CD14-positive monocyte (primary cell): ENCODE data around the gene NGRN. TPM values are rescaled to one million over a fixed set of nuclear protein-coding genes. Genes with fewer than 3 reads are reported as not detected.

Source experiments
- DNase-seq, 3 donors: peaks; one replicate each; pipeline ENCODE4 v3.0.0-alpha.2; 2011 to 2022
- H2AFZ ChIP-seq: 2 replicates; pipeline ENCODE4 v1.6.0; 2012; ENCODE audit warnings: mild to moderate bottlenecking, low read depth, low read length, inconsistent platforms; ENCODE audit not compliant: insufficient read depth, poor library complexity, severe bottlenecking
- H3K27ac ChIP-seq, 2 donors: 1 replicate in 1 of 2; 2 replicates in 1 of 2; pipeline ENCODE4 v1.5.1; 2012 to 2013; ENCODE audit warnings: low read length in 2 of 2, control low read depth in 1 of 2, inconsistent platforms in 1 of 2, low read depth in 1 of 2, mild to moderate bottlenecking in 1 of 2
- H3K27me3 ChIP-seq, 2 donors: one replicate each; pipeline versions ENCODE4 v1.6.0 to v1.6.1; 2011 to 2013; ENCODE audit warnings: low read length in 2 of 2; ENCODE audit not compliant: control insufficient read depth in 2 of 2, insufficient read depth in 2 of 2
- H3K36me3 ChIP-seq, 2 donors: replicated peaks in 1 of 2; 1 replicate in 1 of 2; 2 replicates in 1 of 2; pipeline versions ENCODE4 v1.5.1 to v1.6.1; 2012 to 2013; ENCODE audit warnings: low read length in 2 of 2, control low read depth in 1 of 2, inconsistent platforms in 1 of 2, mild to moderate bottlenecking in 1 of 2; ENCODE audit not compliant: insufficient read depth in 2 of 2, control insufficient read depth in 1 of 2
- H3K4me1 ChIP-seq, 2 donors: 1 replicate in 1 of 2; 2 replicates in 1 of 2; pipeline versions ENCODE4 v1.5.1 to v1.6.1; 2012 to 2013; ENCODE audit warnings: low read length in 2 of 2, control low read depth in 1 of 2, inconsistent platforms in 1 of 2, mild to moderate bottlenecking in 1 of 2, moderate library complexity in 1 of 2; ENCODE audit not compliant: insufficient read depth in 2 of 2, control insufficient read depth in 1 of 2
- H3K4me2 ChIP-seq: replicated peaks from 2 replicates; pipeline ENCODE3; 2012; ENCODE audit warnings: low read length, moderate library complexity, mild to moderate bottlenecking; ENCODE audit not compliant: poor library complexity, severe bottlenecking; ENCODE audit errors: extremely low read depth
- H3K4me3 ChIP-seq, 3 experiments: fragments of 200-600 bp in 1 of 3; sonication (generic) in 1 of 3; replicated peaks in 1 of 3; 1 replicate in 2 of 3; 2 replicates in 1 of 3; pipeline ENCODE4 v1.5.1; 2011 to 2013; ENCODE audit warnings: low read length in 3 of 3, mild to moderate bottlenecking in 3 of 3, control low read depth in 2 of 3, low read depth in 2 of 3, inconsistent platforms in 1 of 3, moderate library complexity in 1 of 3
- H3K79me2 ChIP-seq: 2 replicates; pipeline ENCODE4 v1.6.0; 2012; ENCODE audit warnings: mild to moderate bottlenecking, control low read depth, inconsistent platforms, low read length, moderate library complexity; ENCODE audit not compliant: insufficient read depth
- H3K9ac ChIP-seq: 2 replicates; pipeline ENCODE4 v1.6.0; 2017; ENCODE audit warnings: low read length, mild to moderate bottlenecking; ENCODE audit not compliant: insufficient read depth, poor library complexity, severe bottlenecking
- H3K9me3 ChIP-seq, 2 donors: replicated peaks in 1 of 2; 1 replicate in 1 of 2; 2 replicates in 1 of 2; pipeline versions ENCODE4 v1.5.1 to v1.6.1; 2012 to 2013; ENCODE audit warnings: low read length in 2 of 2, control low read depth in 1 of 2; ENCODE audit not compliant: control insufficient read depth in 1 of 2, insufficient read depth in 1 of 2
- H4K20me1 ChIP-seq: 2 replicates; pipeline ENCODE4 v1.6.0; 2012; ENCODE audit warnings: mild to moderate bottlenecking, low read length, control low read depth, moderate library complexity; ENCODE audit not compliant: insufficient read depth
- H3K27ac Mint-ChIP-seq, 7 donors: one replicate each; pipeline ENCODE4 v1.8.0; 2020; ENCODE audit warnings: mild to moderate bottlenecking in 7 of 7, mixed read lengths in 7 of 7, moderate library complexity in 6 of 7, inconsistent platforms in 2 of 7
- H3K27me3 Mint-ChIP-seq, 3 donors: one replicate each; pipeline ENCODE4 v1.8.0; 2021 to 2022; ENCODE audit warnings: low read depth in 3 of 3, mild to moderate bottlenecking in 3 of 3, mixed read lengths in 3 of 3, moderate library complexity in 3 of 3, inconsistent platforms in 1 of 3
- H3K36me3 Mint-ChIP-seq, 2 donors: one replicate each; pipeline ENCODE4 v1.8.0; 2020; ENCODE audit warnings: mixed read lengths in 2 of 2, inconsistent platforms in 1 of 2, mild to moderate bottlenecking in 1 of 2
- H3K4me1 Mint-ChIP-seq: one replicate; pipeline ENCODE4 v1.8.0; 2020; ENCODE audit warnings: mild to moderate bottlenecking, mixed read lengths
- H3K4me3 Mint-ChIP-seq, 2 donors: one replicate each; pipeline ENCODE4 v1.8.0; 2020; ENCODE audit warnings: mild to moderate bottlenecking in 2 of 2, mixed read lengths in 2 of 2, moderate library complexity in 1 of 2
- H3K9me3 Mint-ChIP-seq, 7 donors: one replicate each; pipeline ENCODE4 v1.8.0; 2020 to 2022; ENCODE audit warnings: mixed read lengths in 7 of 7, mild to moderate bottlenecking in 6 of 7, moderate library complexity in 6 of 7, inconsistent platforms in 2 of 7
- whole genome bisulfite sequencing: methylation state at CpG from one replicate; pipeline ENCODE4 v1.1.5; 2013; ENCODE audit warnings: missing lambda C conversion rate; ENCODE audit not compliant: insufficient coverage; 5-methylcytosine and 5-hydroxymethylcytosine counted together
- intact Hi-C, 2 donors: fragments of 100-400 bp; cut with micrococcal nuclease; formaldehyde crosslinking; loops; one replicate each; pipeline versions ENCODE4 v1.15.0 to v1.15.1; 2023
- polyA plus RNA-seq, 3 donors: library from polyadenylated mRNA; depleted of rRNA in 1 of 3; unstranded in 2 of 3; stranded (reverse) in 1 of 3; fragments of 300-500 nt in 2 of 3; fragments of >200 nt in 1 of 3; fragmentation: Illumina TruSeq in 2 of 3; gene quantifications; 1 replicate in 2 of 3; 2 replicates in 1 of 3; pipeline ENCODE4 v1.2.3, GENCODE V29; 2012 to 2021
- small RNA-seq: library from RNA; depleted of rRNA; stranded (forward); fragments of <200 nt; gene quantifications from one replicate; pipeline ENCODE3, GENCODE V24; 2012; ENCODE audit warnings: low read depth; ENCODE audit not compliant: insufficient read length
- TF ChIP-seq, protein P1 (sequence below): fragments of 200-600 bp; IDR thresholded peaks from one replicate; pipeline ENCODE4 v1.8.0; 2022; ENCODE audit warnings: antibody characterized with exemption, mild to moderate bottlenecking

The NGRN gene
- polyA plus RNA-seq, 3 donors, result 14.4 to 20.3 (median 18.9) TPM

DNA sequence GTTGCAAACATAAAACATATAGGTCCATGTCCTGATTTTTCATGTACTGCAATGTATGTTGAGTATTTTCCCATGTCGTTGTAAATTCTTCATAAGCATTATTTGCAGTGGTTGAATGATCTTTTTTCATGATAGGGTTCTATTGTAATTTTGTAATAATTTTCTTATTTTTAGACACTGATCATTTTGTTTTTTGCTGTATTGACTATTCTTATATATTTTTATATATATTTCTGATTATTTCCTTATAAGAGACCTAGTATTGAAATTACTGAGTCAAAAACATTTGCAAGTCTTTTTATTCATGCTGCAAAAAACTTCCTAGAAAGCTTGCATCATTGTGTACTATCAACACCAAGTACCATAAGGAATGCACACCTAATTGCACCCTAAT is 55.4 kb downstream of the NGRN start:
- Histone ChIP-seq H4K20me1 (no peaks in the 10 kb centered on the region), H2AFZ (no peak overlapping the region), H3K36me3 (no peaks in the 10 kb centered on the region), H3K4me3 (no peak overlapping the region), H3K4me2 (no peak overlapping the region), H3K27me3 (no peaks in the 10 kb centered on the region), H3K9ac (no peak overlapping the region), H3K9me3 (no peaks in the 10 kb centered on the region), H3K27ac (no peak overlapping the region), H3K79me2 (no peaks in the 10 kb centered on the region), H3K4me1 (peaks cover 13% of the 10 kb centered on the region in 2 donors)
- Mint-ChIP-seq H3K4me3 (no peak overlapping the region), H3K27ac (no peak overlapping the region), H3K36me3 (no peaks in the 10 kb centered on the region), H3K4me1 (peaks cover 15% of the 10 kb centered on the region), H3K27me3 (peaks cover 0 to 4% (median 3%) of the 10 kb centered on the region in 3 donors), H3K9me3 (no peaks in the 10 kb centered on the region)
- DNase-seq, result no peak
- WGBS, result no CpG with 5 or more reads among the region's 1 CpG
- intact Hi-C loops, result loop anchor here (2.0 to 10.0 kb wide), 3 partner anchors 104 to 164 kb away; no protein-coding TSS in a partner anchor
- TF ChIP-seq, protein P1, sequence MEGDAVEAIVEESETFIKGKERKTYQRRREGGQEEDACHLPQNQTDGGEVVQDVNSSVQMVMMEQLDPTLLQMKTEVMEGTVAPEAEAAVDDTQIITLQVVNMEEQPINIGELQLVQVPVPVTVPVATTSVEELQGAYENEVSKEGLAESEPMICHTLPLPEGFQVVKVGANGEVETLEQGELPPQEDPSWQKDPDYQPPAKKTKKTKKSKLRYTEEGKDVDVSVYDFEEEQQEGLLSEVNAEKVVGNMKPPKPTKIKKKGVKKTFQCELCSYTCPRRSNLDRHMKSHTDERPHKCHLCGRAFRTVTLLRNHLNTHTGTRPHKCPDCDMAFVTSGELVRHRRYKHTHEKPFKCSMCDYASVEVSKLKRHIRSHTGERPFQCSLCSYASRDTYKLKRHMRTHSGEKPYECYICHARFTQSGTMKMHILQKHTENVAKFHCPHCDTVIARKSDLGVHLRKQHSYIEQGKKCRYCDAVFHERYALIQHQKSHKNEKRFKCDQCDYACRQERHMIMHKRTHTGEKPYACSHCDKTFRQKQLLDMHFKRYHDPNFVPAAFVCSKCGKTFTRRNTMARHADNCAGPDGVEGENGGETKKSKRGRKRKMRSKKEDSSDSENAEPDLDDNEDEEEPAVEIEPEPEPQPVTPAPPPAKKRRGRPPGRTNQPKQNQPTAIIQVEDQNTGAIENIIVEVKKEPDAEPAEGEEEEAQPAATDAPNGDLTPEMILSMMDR, result no peak

Small RNAs within 50 kb of the gene (small RNA-seq; reads per million reads assigned to genes)
- gene AC091167.3, result not detected
- gene RN7SL736P, result not detected

Other genes with a start within 250 kb of the NGRN start
- gene IDH2, start 163.2 kb upstream of the NGRN start, polyA plus RNA-seq, result 100 to 1,000 TPM in 1 of 3 donors, 10 to 100 TPM in 2; 40.6 to 115 (median 82.2) TPM
- 10 to 100 TPM; 13.2 to 65.0 (median 22.0) TPM for gene SEMA4B, start 64.3 kb upstream of the NGRN start, polyA plus RNA-seq
- 100 to 1,000 TPM in 2 of 3 donors, 10 to 100 TPM in 1; 77.5 to 197 (median 169) TPM for gene CIB1, start 31.7 kb upstream of the NGRN start, polyA plus RNA-seq
- gene GDPGP1, start 31.5 kb upstream of the NGRN start, polyA plus RNA-seq, result 1 to 10 TPM in 1 of 3 donors, under 1 TPM in 2; 0.53 to 3.3 (median 0.91) TPM
- gene TTLL13, start 16.1 kb upstream of the NGRN start, polyA plus RNA-seq, result under 1 TPM in 2 of 3 donors, not detected in 1; 0.08 to 0.13 TPM
- gene ZNF774, start 86.6 kb downstream of the NGRN start, polyA plus RNA-seq, result under 1 TPM in 2 of 3 donors, not detected in 1; 0.12 to 0.23 TPM
- gene IQGAP1, start 122.6 kb downstream of the NGRN start, polyA plus RNA-seq, result 100 to 1,000 TPM; 140 to 276 (median 207) TPM